Activated CD4-positive, alpha-beta T cell treated with anti-CD3 and anti-CD28 coated beads, Interleukin-2, amount 50 U/mL, for 4 hours (primary cell): ENCODE measurements around the gene HS6ST3.

Source experiments
- DNase-seq, 2 experiments: peaks; one replicate each; pipeline ENCODE4 v3.0.0-alpha.2; 2020

HS6ST3 gene

DNA sequence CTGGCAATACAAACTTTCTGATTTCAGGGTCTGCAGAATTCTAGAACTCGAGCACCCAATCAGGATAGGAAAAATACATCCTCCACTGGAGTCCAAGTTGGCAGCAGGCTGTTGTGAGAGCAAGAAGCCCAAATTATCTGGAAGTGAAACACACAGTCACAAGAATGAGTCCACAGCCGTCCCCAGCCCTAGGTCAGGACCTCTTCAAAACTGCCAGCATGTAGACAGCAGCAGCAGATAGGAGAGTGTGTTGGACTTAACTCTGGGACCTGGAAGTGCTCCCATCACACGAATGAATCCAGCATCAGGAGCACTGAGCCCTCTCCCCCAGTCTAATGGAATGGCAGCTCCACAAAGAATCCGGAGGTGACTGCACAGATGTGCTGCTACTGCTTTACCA is 483.7 kb downstream of the HS6ST3 start:
- DNase-seq = no peak

DNA sequence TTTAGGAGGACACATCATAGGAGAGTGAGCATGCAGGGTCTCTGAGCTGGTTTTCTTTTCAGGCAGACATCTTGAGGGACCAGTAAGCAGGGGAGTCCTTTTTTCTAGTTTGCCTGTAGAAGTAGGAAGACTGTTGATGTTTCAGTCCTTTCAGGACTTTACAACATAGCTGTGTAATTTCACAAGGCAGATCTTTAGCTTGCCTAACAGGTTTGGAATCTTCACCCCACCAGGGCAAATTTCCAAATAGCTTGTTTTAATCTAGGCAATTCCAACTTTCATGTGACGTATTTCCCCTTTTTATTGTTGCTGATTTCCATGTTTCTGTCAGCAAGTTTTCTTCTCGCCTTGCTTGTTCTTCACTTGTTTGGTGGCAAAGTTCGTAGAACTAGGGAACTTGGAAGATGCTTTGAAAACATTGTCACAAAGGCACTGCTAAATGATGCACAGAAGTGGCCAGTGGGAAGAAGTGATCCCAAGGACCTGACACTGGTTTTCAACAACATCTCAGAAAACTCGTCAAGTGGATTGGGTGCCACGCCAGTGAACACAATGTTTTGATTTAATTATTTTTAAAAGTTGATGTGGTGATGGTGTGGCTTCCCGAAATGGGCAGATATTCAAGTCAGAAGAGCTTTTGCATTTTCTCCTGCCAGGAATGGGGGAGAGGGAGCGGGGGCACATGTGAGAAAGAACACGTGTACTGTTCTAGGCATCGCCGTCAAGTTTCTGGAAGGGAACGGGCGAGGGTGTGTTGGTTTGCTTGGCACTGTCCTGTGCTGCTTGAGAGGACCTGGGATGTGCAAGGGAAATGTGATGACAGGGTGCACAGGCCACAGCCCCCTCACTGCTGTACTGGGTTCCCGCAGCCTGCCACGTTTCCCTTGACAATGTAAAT is 485.8 kb downstream of the HS6ST3 start:
- no peak for DNase-seq

DNA sequence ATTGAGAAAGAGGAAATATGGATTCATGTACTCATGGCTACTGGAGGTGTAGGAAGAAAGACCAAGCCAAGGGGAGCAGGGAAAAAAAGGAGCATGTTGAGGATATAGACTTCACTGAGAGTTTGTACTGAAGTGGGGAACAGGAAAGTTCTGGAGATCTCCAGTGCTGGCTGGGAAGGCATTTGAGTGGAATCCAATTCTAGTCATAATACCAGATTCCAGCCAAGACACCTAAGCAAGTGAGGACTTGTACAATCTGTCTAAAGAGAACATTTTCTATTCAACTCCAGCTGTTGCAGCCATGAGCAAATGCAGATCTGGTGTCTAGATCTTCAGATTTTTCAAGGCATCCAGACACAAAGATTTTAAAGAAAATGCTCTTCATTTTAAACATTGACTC is 491.8 kb downstream of the HS6ST3 start:
- no peak for DNase-seq

DNA sequence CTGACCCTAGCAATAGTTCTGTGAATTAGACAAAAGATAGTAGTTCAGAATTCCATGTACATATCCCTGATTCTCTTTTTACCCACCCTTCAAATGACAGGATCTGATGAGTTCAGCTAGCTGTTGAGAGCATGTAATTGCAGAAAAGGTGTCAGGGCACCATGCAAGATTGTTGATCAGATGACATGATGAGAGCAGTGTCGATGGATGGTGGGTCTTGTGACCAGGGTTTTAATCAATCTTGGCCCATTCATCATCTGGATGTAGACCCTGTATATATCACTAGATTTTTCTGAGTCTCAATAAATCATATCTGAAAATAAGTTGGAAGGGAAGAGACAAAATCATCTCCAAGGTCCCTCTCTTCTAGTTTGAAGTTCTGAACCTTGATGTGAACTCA is 525.3 kb downstream of the HS6ST3 start:
- no peak for DNase-seq

DNA sequence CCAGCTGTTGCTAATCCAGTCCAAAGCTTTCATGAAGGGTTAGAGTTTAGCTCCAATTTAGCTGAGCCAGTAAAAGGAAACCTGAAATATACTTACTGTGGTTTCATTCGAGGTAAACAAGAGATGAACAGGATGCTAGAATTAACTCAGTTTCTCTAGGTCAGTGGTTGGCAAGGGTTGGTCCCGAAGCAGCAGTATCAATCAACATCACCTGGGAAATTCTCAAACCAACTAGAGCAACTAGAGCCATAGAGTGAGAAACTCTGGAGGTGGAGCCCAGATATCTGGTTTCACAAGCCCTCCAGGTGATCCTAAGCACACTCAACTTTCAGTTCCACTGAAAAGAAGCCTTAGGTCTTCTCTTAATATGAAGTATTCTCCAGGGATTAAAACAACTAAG is 527.6 kb downstream of the HS6ST3 start:
- DNase-seq = no peak

DNA sequence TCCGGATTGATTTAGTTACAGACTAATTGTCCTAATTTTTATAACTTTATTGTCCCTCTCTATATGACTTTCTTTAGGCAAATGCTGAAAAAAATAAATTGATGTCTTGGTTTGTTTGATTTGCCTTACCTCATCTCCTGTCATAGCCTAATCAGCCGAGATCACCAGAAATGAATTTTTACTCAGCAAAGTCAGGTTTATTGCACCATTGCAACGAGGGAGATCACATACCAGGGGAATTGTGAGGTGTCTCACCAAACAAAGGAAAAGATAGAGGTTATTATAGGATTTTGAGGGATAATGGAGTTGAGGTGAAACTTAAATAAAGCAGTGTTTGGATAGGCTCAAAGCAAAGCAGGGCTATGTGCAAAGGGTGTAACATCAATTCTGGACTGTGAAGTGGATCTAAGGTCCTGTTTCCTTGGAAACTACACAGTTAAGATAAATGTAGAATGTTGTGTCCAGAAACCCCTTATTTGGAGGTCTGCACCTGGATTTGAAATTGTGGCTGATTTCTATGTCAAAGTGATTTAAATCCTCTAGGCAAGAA is 531.8 kb downstream of the HS6ST3 start:
- no peak for DNase-seq

DNA sequence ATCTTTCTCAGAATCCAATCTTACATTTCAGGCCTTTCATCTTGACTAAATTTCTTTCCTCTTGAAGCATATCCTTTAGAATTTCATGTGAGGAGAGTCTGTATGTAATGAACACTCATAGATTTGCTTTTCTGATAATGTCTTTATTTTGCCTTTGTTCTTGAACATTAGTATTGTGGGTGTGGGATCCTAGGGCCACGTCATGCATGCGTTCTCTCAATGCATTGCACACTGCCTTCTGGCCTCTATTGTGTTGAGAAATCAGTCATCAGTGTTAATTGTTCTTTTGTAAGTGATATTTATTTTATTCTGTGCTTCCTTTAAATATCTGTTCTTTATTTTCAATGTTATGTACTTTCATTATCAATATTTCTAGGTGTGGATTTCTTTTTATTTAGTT is 539.4 kb downstream of the HS6ST3 start:
- no peak for DNase-seq

DNA sequence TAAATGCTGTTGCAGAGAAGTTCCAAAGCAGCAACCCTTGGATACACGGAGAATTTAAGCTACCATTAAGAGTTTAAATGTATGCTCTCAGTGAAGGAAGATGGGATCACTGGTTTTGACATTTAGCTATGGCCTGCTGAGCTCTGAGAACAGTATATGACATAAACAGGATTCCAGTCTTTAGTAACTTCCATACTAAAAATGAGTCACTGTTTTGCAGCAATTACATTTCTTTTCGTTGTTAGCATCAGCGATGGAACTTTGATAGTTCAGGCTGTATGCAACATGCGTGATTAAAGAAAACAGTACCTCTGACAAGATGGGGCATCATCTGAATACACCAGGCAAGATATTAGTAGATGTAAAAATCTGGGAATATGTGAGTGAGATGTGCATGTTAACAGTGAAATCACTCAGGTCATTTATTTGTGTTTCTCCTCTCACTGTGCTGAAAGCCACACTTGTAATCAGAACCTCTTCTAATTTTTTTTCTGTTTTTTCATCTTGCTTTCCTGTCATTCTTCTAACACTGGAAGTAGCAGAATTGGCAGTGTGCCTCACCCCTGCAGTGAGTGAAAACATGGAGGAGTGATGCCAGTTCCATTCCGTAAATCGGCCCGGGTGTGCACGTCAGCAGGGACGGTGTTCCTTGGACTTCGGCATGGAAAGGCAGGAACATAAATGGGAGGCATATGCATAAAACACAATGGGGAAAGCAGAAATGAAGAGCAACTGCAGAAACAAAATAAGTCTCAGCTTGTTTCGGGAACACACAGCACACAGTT is 542.8 kb downstream of the HS6ST3 start:
- no peak for DNase-seq

DNA sequence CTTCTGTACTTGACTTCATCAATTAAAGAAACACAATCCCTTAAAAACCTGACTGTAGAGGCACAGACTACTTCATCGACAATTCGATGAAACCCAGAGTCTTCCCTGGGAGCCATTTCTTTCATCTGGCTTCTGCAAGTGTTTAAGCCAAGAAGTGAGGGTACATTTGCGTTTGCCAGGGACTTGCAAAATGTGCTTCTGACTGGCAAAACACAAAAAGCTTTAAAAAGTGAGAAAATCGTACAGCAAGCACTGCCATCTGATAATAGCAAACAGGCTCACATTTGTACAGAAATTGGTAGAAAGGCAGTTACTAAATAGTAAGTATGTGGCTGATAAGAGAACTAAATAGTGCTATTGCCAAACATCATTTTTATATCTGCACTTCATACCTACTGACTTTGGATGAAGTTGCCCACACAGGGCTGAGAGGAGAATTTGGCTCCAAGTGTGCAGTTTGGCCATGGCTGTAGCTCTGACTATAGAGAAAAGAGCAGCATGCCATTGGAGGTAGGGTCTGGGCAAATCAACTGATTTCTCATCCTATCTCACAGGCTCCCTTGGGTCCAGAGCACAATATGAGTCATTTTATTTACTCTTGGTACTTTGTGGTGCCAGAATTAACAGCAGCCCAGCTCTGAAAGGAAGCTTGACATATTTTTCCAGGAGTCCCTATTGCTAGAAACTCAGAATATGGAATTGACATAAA is 546.2 kb downstream of the HS6ST3 start:
- DNase-seq = no peak

DNA sequence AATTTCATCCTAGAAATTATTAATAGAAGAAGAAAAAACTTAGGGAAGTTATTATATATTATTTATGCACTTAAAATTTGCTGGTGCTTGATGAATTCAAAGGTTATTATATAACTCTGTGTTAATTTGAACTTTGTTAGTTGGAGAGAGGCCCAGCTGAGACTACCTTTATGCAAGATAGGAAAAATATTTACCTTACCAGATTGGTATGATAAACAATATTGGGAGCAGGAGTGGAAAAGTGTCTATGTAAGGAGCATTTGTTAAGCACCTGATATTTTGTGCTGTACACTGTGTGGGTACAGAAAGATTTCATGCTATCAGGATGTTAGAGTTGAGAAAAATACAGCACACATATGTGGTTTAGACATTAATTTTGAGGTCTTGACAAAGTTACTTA is 547.1 kb downstream of the HS6ST3 start:
- no peak for DNase-seq

DNA sequence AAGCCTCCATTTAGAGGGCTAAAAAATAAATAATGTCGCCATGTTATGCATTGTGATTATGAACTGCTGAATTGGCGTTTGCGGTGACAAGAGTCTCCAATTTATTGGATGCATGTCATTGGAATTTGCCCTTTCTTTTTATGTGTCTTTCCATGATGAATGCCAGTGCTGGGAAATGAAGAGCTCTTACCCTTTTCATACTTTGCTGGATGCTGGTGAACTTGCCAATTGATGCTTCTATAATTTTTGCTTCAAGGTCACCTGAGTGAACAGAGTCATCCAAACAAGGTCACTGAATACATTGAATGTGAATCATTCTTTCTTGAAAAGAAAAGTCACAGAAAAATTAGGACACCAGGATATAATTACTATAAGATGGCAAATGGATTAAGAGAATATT is 556.2 kb downstream of the HS6ST3 start:
- no peak for DNase-seq

DNA sequence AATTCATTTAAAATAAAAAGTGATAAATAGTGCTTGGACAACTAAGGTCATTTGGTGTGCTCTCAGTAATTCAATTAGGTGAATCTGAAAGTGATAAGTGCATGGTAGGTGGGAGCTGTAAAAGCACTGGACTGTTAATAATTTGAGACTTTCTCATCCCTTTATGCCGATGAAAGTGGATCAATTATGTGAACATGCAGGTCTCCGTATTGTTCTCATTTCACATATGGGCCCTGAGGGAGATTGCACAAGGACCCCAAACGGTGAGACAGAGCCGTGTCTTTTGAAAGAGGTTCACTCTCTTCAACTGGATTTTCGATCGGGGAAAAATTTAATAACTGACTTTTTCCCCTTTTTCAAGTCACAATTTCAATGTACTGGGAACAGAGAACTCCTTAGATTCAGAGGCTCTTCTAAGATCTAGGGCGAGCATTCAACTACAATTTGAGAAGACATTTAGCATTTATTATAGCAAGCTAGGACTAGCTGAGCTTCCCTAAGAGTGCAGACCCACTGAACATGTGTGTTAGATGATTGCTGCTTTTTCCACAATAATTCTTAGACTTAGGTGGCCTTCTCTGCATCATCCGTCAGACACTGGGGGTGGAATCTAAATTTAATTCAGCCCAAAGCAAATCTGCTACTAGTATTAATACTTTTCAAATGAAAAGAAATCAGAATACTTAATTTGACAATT is 556.8 kb downstream of the HS6ST3 start:
- no peak for DNase-seq

DNA sequence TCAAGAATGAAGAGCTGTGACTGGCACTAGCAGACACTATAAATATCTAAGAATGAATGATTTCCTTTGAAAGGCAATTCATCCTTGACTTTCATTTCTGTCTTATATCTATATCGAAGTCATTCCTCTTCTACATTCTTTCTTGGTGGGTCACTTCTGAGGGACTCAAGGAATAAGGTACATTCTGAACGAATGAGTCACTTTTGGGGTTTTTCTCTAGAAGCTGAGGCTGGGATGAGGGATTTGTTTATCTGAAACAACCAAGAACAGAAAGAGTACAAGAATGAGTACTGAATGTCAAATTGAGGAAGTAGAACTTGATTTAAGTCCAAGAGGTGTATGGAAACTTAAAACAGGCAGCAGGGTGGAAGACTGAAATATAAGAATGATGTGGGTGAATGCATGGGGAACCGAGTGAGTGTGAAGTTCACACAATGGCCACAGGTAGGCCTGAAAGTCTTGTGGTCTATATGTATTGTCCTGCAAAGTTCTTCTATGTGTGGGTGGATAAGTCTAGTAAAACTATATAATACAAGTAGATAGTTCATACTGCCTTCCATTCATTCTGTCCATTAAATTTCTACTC is 560.5 kb downstream of the HS6ST3 start:
- no peak for DNase-seq

DNA sequence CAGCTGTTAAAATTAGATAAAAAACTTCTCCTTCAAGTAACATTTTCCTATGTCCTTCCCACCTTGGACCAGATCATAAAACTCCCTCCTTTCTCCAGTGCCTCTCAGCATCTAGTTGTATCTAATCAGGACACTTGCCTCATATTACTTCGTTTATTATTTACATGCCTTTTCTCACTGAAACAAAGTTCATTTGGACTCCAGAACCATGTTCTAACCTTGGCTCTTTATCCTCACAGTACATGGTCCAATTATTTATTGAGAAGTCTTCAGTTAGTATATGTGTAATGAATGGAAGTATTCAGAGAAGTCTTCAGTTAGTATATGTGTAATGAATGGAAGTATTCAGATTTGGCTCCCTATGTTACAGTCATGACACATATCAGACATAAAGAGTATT is 561.7 kb downstream of the HS6ST3 start:
- no peak for DNase-seq

DNA sequence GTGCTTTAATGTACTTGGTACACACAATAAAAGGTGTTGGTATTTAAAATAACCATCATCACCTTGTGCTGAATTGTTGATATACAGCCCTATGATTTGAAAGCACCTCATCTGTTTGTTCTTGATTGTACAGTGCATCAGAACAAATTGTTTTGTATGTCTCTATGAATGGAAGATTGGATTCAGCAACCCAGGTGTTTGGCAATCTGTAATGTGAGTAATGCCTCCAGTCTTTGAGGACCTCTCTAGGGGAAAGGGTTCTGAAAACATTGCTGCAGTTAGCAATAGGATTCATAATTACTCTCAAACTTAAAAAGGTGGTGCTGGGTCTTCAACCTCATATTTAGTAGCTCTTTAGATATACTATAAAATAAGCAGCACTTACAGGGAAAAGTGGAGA is 562.6 kb downstream of the HS6ST3 start:
- DNase-seq = no peak

DNA sequence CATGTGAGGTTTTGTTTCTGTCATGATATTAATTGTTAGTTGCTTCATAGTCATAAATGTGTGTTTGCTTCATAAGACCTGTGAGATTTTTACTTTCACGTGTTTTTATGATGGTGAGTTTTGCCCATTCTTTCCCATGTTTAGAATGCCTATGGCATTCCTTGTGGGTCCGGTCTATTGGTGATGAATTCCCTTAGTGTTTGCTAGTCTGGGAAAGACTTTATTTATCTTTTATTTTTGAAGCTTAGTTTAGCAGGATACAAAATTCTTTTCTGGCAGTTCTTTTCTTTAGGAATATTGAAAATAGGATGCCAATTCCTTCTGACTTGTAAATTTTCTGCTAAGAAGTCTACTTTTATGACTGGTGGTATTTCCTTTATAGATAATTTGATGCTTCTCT is 571.7 kb downstream of the HS6ST3 start:
- DNase-seq = no peak

DNA sequence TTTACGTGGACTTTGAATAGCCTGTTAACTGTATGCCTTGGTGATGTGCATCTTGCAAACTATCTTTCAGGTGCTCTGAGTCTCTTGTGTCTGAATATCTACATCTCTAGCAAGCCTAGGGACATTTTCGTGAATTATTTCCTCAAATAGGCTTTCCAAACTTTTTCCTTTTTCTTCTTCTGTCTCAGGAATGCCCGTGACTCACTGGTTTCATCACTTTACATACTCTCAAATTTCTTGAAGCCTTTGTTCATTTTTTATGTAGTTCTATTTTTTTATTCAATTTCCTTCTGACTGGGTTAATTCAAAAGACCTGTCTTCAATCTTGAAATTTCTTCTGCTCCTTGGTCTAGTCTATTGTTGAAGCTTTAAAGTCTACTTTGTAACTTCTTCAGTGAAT is 572.1 kb downstream of the HS6ST3 start:
- DNase-seq = no peak

DNA sequence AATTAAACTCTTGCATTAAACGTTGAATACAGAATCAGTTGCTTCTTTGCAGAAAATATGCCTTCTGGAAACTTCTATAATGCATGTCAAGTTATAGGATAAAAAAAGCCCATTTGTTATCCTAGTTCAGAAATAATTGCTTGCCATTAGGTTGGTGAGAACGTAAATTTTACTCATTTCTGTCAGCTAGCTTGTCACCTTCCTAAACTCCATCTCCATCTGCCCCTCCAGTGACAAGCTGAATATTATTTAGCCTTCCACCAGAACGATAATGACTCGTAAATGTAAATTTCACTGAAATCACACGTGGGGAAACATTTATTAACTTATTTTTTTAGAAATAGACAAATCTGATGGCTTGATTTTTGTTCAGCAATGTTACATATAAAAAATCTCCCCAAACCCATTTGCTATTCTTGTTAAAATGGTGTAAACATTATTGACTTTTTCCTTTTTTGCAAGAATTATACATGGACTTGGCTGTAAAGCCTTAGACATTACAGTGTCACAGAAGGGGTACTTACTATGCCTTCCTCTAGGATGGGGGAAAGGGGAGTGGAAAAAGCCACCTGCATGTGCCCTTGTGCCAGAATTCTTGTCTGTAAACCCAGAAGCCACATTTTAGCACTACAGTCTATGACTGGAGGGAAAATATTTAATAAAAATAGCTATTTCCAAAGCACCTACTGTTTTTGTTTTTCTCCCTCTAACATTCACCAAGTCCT is 577.5 kb downstream of the HS6ST3 start:
- no peak for DNase-seq

DNA sequence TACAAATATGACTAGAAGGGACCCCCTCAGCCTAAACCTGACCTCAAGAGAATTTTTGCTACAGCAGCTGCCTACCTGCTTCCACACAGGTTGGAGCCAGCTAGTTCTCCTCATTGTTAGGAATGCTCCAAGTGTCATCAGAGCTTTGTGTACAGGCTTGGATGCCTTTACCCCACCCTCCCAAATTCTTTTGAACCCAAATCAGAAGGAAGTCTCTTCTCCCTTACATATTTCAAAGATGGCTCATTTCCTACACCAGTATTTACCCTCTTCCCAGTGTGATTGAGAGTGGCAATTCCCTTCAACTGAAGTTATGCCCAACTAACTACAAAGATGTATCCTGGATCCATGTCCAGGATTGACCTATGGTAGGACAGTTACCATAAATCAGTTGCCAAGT is 581.2 kb downstream of the HS6ST3 start:
- no peak for DNase-seq

DNA sequence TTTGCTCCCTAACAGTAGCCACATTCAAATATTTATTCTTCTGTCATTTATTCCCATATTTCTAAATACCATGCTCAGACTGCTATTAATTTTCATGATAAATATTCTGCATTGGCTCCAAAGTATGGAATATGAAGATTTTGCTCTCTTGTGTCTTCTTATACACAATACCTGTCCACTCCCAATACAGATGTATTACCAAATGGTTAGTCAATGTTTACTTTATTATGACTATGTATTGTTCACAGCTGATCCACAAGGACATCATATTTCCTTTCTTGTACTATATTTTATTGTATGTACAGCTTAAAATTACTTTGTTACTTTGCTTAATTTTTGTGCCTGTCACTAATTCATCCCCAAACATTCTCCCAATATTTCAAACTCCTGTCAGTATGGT is 582.1 kb downstream of the HS6ST3 start:
- DNase-seq = no peak

DNA sequence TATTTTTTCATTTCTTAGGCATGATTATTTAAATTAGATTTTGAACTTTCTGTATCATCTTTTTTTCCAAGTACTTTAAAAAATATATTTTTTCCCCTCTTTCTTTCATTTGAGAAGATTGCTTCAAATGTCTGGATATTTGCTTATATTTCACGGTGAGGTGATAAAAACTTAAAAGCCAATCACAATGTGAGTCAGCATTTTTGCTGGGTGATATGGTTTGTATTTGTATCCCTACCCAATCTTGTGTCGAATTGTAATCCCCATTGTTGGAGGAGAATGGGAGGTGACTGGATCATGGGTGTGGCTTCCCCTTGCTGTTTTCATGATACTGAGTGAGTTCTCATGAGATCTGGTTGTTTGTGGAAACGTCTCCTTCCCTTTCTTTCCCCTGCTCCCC is 583.9 kb downstream of the HS6ST3 start:
- no peak for DNase-seq

DNA sequence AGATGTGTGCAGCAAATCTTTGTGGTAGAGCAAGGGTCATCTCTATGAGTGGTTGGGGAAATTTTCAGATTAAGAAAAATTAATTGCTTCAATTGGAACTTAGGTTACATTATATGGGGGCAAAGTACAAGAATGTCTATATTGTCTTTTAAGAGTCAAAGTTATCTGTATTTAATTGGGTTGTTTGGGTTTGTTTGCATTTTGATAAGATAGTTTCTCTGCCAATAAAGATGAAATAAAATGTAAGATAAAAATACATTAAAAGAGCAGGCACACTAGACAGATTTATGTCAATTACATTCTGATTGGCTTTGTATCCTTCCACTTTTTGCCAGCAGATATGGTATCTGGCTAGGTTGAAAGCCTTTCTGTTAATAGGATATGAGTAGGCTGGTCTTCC is 587.1 kb downstream of the HS6ST3 start:
- DNase-seq = no peak
